GM12864 (cell line): ENCODE results near the gene MTHFD1L.
"Not testable (repeated sequence)": the region's sequence is repeated elsewhere in the genome, so short reads cannot be mapped to it uniquely, and the experiment has no call there.

Experiments used
- DNase-seq: peaks from one replicate; pipeline ENCODE4 v3.0.0-alpha.2; 2011; ENCODE audit warnings: low read depth
- H3K4me3 ChIP-seq: 2 replicates; pipeline ENCODE4 v1.5.1; 2011; ENCODE audit warnings: mild to moderate bottlenecking, low read depth, low read length, control low read depth
- TF ChIP-seq, protein P1 (sequence below): IDR thresholded peaks from 2 replicates; pipeline ENCODE4 v1.5.1; 2011; ENCODE audit warnings: low read depth, mild to moderate bottlenecking, moderate library complexity, low read length, control low read depth, inconsistent platforms; ENCODE audit errors: missing control alignments

The MTHFD1L gene

DNA sequence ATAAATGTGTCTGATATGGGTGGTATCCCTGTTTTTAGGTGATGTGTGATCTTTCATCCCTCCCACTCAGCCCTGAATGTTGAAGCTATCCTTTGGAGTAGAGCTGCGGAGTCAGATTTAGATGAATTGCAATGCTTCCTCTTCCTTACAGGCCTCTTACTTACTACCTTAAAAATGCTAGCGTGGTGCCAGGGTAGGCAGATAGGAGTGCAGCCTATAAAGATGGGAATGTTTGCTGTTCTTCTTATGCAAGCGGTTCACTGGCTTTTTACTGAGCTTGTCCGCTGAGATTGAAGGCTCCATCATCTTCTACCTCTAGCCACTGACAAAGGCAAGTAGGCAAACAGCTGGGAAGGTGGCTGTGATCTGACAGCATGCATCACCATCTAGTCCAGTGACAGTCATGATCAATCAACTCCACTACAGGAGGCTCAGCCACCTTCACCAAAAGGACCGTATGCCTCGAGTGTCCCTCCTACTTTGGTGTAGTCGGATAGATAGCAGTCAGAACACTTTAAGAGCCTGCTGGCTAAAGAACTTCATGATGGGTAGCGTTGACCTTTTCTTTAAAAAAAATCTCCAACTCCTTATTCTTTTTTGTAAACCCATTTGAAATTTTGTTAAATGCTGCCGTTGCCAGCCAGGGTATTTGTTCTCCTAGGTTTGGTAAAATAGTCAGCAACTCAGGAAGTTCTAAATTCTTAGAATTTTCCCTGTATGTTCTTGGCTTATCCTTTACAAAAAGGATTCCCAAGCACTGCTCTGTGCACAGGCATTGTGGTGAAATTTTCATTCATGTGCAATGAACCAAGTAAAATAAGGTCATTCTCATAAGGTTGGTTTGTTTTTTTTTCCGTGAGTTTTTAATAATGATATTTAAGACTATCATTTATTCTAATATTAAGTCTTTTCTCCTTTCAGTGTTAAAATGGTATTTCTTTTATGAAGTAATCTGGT is 169.6 kb downstream of the MTHFD1L start:
- DNase-seq = no peak
- no peak overlapping the region for H3K4me3 ChIP-seq
- TF ChIP-seq, protein P1, sequence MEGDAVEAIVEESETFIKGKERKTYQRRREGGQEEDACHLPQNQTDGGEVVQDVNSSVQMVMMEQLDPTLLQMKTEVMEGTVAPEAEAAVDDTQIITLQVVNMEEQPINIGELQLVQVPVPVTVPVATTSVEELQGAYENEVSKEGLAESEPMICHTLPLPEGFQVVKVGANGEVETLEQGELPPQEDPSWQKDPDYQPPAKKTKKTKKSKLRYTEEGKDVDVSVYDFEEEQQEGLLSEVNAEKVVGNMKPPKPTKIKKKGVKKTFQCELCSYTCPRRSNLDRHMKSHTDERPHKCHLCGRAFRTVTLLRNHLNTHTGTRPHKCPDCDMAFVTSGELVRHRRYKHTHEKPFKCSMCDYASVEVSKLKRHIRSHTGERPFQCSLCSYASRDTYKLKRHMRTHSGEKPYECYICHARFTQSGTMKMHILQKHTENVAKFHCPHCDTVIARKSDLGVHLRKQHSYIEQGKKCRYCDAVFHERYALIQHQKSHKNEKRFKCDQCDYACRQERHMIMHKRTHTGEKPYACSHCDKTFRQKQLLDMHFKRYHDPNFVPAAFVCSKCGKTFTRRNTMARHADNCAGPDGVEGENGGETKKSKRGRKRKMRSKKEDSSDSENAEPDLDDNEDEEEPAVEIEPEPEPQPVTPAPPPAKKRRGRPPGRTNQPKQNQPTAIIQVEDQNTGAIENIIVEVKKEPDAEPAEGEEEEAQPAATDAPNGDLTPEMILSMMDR = no peak

DNA sequence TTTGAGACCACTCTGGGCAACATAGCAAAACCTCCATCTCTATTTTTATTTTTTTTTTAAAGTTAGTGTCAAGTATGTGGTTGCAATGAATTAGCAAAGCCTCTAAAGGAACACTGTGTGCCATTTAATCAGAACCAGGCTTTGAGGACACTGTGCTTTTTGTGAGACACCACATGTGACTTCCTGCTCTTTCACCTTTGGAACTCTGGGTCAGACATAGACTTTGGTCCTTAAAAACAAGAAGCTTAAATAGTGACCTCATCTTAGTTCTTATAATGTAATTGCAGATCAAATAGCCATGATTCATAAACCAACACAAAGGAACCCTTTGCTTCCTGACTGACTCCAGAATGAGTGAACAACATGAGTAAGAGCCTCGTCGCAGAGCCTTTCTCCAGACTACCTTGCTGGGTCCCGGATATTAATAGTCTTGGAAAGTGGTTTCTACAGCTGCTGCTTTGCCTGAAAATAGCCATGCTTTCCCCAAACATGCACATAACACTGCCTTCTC is 170.8 kb downstream of the MTHFD1L start:
- H3K4me3 ChIP-seq, DNase-seq: not testable (repeated sequence)

DNA sequence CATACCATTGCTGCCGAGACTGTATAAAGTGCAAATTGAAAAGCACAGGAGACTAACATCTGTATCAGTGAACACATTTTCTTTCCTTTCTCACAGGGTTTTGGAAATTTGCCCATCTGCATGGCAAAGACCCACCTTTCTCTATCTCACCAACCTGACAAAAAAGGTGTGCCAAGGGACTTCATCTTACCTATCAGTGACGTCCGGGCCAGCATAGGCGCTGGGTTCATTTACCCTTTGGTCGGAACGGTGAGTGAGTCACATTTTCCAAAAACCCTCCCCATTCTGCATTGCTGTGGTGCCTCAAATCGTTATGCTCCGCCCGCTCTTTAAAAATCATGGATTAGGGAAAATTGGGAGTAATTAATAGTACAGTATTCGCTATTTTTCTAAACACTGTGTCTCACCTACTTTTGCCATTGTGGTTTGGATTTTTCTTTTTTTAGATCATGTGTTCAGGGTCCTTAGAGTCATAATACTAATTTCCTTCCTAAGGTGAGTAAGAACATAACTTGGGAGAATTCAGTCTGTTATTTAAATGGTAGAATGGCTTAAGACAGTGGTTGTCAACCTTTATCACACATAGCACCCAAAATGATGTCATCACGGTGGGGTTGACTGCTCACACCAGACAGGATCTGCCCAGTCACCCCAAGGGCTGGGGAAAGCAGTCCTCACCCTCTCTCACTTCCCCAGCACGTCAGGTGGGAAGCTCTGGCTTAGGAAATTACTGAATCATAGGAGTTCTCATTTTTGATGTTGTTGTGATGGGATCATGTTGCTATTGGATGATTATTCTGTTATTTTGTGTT is 171.6 kb downstream of the MTHFD1L start:
- DNase-seq = no peak
- TF ChIP-seq, protein P1 = no peak
- no peak overlapping the region for H3K4me3 ChIP-seq

DNA sequence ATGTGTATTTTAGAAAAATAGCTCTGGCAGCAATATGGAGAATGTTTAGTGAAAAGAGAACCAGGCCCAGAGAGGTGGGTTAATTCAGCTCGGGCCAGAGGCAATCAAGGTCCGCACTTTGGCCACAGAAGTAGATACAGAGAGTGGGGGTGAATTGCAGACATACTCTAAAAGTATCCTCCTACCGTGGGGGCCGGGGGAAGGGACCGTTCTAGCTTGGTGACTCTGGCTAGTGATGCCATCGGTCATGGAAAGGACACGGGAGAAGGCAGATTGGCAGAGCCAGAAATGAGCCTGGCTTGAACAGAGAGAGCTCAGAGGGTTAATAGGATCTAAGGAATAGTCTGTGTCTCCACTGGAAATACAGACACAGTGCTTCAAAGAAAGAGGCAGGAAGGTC is 173.1 kb downstream of the MTHFD1L start:
- no peak for DNase-seq
- TF ChIP-seq, protein P1 = no peak
- H3K4me3 ChIP-seq = no peak overlapping the region

DNA sequence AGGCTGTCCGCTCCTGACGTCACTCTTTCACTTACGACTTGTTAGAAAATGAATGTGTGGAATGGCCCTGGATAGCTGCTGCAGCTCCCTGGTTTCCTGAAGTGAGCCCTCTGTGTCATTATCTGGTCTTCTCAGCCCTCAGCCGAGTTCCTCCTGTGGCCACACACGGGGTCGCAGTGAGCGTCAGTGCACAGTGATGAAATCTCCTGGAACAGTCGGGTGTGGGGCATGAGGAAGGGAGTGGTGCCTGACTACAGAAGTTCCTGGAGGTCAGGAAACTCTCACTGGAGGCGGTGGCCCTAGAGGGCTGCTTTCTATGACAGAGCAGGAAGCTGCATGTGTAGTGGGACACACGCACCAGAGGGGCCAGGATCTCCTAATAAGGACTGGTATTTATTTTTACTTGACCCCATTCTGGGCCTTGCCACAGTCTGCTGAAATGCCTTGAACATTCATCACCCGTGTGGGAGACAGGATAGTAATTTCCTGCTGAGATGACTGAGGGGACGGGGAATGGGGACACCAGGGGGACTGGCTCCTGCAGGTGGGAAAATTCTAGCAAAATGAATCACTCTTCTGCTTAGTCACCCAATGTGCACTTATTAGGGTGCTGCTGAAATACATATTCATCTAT is 175.5 kb downstream of the MTHFD1L start:
- not testable (repeated sequence) for DNase-seq, H3K4me3 ChIP-seq

DNA sequence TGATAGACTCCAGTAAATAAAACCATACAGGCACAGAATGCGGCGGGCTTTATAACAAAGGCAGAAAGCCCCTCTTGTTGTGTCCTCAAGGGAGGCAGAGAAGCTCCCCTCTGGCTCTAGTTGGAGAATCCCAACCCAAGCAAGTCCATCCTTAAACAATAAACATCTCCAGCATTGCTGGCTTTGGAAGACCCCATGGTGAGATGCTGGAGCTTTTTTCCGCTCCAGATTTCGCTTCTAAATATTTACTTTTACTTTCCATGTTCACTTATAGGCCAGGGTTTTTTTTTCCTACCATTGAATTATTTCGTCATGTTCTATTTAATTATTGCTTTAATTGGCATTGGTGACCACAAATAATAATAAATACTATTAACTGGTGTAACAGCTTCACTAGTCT is 176.2 kb downstream of the MTHFD1L start:
- TF ChIP-seq, protein P1 = no peak
- DNase-seq = no peak
- H3K4me3 ChIP-seq = no peak overlapping the region

DNA sequence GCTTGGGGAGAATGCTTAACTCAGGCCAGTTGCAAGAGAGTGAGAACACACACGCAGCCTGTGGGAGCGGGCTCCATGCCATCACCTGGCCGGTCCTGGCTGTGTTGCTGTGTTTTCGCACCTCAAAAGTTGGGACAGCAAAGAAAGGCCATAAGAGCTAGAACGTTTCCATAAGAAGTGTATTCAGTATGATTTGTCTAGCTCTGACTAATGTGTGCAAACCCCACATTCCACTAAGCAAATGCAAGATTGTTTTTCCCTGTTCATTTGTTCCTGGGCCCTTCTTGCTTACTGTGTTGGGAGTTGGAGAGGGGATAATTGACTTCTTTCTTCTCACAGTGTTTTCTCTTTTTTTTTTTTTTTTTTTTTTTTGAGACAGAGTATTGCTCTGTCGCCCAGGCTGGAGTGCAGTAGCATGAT is 177.4 kb downstream of the MTHFD1L start:
- DNase-seq, H3K4me3 ChIP-seq: not testable (repeated sequence)

DNA sequence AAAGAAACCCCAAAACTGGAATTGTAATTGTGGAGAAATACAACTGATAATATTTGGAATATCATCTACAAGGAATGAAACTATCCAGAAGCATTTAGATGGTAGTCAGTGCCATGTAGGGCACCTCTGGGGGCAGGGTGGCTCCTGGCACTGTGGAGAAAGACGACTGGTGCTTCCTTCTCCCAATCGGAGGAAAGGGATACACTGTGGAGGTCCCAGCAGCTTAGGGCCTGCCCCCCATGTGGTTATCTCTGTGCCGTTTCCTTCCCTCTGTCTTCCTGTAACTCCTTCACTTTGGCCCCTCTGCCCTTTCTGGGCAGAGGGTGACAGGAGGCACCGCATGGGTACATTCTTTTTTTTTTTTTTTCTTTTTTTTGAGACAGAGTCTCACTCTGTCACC is 178.4 kb downstream of the MTHFD1L start:
- TF ChIP-seq, protein P1 = no peak
- H3K4me3 ChIP-seq = no peak overlapping the region
- DNase-seq = no peak
